ENCODE data around the gene ATP2A1. TPM values are rescaled to one million over a fixed set of nuclear protein-coding genes. Genes with fewer than 3 reads are reported as not detected.

Gene ATP2A1
- total RNA-seq (1 to 10 TPM in 2 of 7 donors, under 1 TPM in 5; 0.15 to 2.5 (median 0.41) TPM), polyA plus RNA-seq (under 1 TPM; 0.53 to 0.90 TPM)
- long read RNA-seq, donor 1, partial matches to known transcripts: 0 of 1 reads
- long read RNA-seq, donor 1, other reads (novel, unspliced or antisense): 1 of 1 reads
- long read RNA-seq, donor 2: 0 reads
- long read RNA-seq, donor 3, partial matches to known transcripts: 0 of 1 reads
- long read RNA-seq, donor 3, other reads (novel, unspliced or antisense): 1 of 1 reads

- 54 to 62% (median 55%) methylated on average over 25 of the region's 25 CpGs for WGBS, 3 donors
- Histone ChIP-seq H3K36me3 (no peaks in the 10 kb centered on the region), H3K4me3 (peak within 1 kb of the TSS; percentile 63), H3K9me3 (no peaks in the 10 kb centered on the region), H3K27me3 (no peaks in the 10 kb centered on the region), H3K4me1 (ENCODE audit: insufficient read depth) (peaks cover 7% of the 10 kb centered on the region), H3K27ac (no peak within 1 kb of the TSS)
- DNase-seq: no peak
- intact Hi-C loops (cut with DNase I): loop anchor here in 1 of 4 donors (5.0 kb wide), 1 partner anchor 51 kb away; no protein-coding TSS in a partner anchor
- TF ChIP-seq POLR2A (IDR thresholded peaks at IDR 0.05) (no peak), CTCF (IDR thresholded peaks at IDR 0.05) (no peak), EP300 (IDR thresholded peaks at IDR 0.05) (no peak)
Measured at GRCh38 chr16:28878083-28878926, at the start of gene ATP2A1. Gene ATP2A1 (plus strand): TSS chr16:28878488. CDS start chr16:28878672, 184 bp downstream.

- Histone ChIP-seq H3K4me1 (ENCODE audit: insufficient read depth) (no peaks in the 10 kb centered on the region), H3K27me3 (no peaks in the 10 kb centered on the region), H3K36me3 (no peaks in the 10 kb centered on the region), H3K9me3 (no peaks in the 10 kb centered on the region), H3K27ac (no peak overlapping the region), H3K4me3 (no peak overlapping the region)
- DNase-seq: no peak
- intact Hi-C loops (cut with DNase I): loop anchor here in 2 of 4 donors (5.0 to 10.0 kb wide), 2 partner anchors 48 to 105 kb away; partner anchors contain the start of genes ATP2A1 (in 1 of the 2) and CD19 (in 1 of the 2)
- WGBS, 3 donors: 91 to 94% (median 93%) methylated on average over 13 of the region's 13 CpGs
- TF ChIP-seq EP300 (IDR thresholded peaks at IDR 0.05) (no peak), CTCF (IDR thresholded peaks at IDR 0.05) (no peak), POLR2A (IDR thresholded peaks at IDR 0.05) (no peak)
Measured at GRCh38 chr16:28829747-28830146, 48.5 kb upstream of the ATP2A1 start.

GRCh38 chr16:28830531-28830930 lies 47.8 kb upstream of the ATP2A1 start:
- H3K4me3 ChIP-seq: no peak overlapping the region
- H3K36me3 ChIP-seq: no peaks in the 10 kb centered on the region
- H3K4me1 ChIP-seq (ENCODE audit: insufficient read depth): no peaks in the 10 kb centered on the region
- intact Hi-C loops (cut with DNase I): no loop called here
- 81 to 83% (median 82%) methylated on average over 13 of the region's 13 CpGs for WGBS, 3 donors
- TF ChIP-seq EP300 (IDR thresholded peaks at IDR 0.05): no peak
- H3K9me3 ChIP-seq: no peaks in the 10 kb centered on the region
- no peaks in the 10 kb centered on the region for H3K27me3 ChIP-seq
- DNase-seq: no peak
- no peak overlapping the region for H3K27ac ChIP-seq

GRCh38 chr16:28834349-28834748 lies 43.9 kb upstream of the ATP2A1 start:
- TF ChIP-seq CTCF (IDR thresholded peaks at IDR 0.05) (no peak), POLR2A (IDR thresholded peaks at IDR 0.05) (no peak), EP300 (IDR thresholded peaks at IDR 0.05) (no peak)
- no peaks in the 10 kb centered on the region for H3K36me3 ChIP-seq
- 90 to 96% (median 92%) methylated on average over 13 to 14 of the region's 14 CpGs for WGBS, 3 donors

More at GRCh38 chr16:28834349-28834748, 43.9 kb upstream of the ATP2A1 start:
- intact Hi-C loops (cut with DNase I): no loop called here
- no peak for DNase-seq
- H3K27me3 ChIP-seq: no peaks in the 10 kb centered on the region
- no peaks in the 10 kb centered on the region for H3K4me1 ChIP-seq (ENCODE audit: insufficient read depth)
- H3K4me3 ChIP-seq: no peak overlapping the region
- H3K27ac ChIP-seq: no peak overlapping the region
- H3K9me3 ChIP-seq: no peaks in the 10 kb centered on the region
